Globus pallidus (tissue), 1 donor: ENCODE data around the gene BRWD1.

Source experiments
- DNase-seq: peaks from one replicate; pipeline ENCODE4 v3.0.0-alpha.2; 2015; ENCODE audit warnings: low spot score

BRWD1 gene

GRCh38 chr21:39313571-39314142, at the start of gene BRWD1:
Gene BRWD1, minus strand, starts transcription at chr21:39313632. Its CDS starts 141 bp downstream, at chr21:39313491.
- peak; percentile 80 for DNase-seq

- no peak for DNase-seq
Observed at GRCh38 chr21:39362733-39363132, 49.3 kb upstream of the BRWD1 start.

GRCh38 chr21:39359382-39359781, 46.0 kb upstream of the BRWD1 start:
- DNase-seq: no peak

- DNase-seq: no peak
Observed at GRCh38 chr21:39353295-39353694, 39.9 kb upstream of the BRWD1 start.

- DNase-seq: no peak
Observed at GRCh38 chr21:39350094-39351005, 36.9 kb upstream of the BRWD1 start.

GRCh38 chr21:39349211-39350093, 36.0 kb upstream of the BRWD1 start:
- peak; percentile 94 for DNase-seq

- peak; percentile 82 for DNase-seq
Observed at GRCh38 chr21:39348355-39349210, 35.2 kb upstream of the BRWD1 start, which contains the start of gene HMGN1. Gene HMGN1, minus strand, starts transcription at chr21:39349088. Its CDS starts 171 bp downstream, at chr21:39348917.

GRCh38 chr21:39348040-39348354, 34.6 kb upstream of the BRWD1 start:
- no peak for DNase-seq

- no peak for DNase-seq
Observed at GRCh38 chr21:39347537-39347936, 34.1 kb upstream of the BRWD1 start.

GRCh38 chr21:39346671-39347331, 33.4 kb upstream of the BRWD1 start:
- no peak for DNase-seq

GRCh38 chr21:39346206-39346605, 32.8 kb upstream of the BRWD1 start:
- no peak for DNase-seq

- no peak for DNase-seq
Observed at GRCh38 chr21:39345440-39345839, 32.0 kb upstream of the BRWD1 start.

GRCh38 chr21:39344848-39345247, 31.4 kb upstream of the BRWD1 start:
- no peak for DNase-seq

GRCh38 chr21:39341249-39341923, 28.0 kb upstream of the BRWD1 start:
- DNase-seq: no peak

- DNase-seq: no peak
Observed at GRCh38 chr21:39340687-39341086, 27.3 kb upstream of the BRWD1 start.

- DNase-seq: no peak
Observed at GRCh38 chr21:39339231-39339630, 25.8 kb upstream of the BRWD1 start.

GRCh38 chr21:39336457-39337008, 23.1 kb upstream of the BRWD1 start:
- DNase-seq: no peak

- DNase-seq: no peak
Observed at GRCh38 chr21:39334611-39335010, 21.2 kb upstream of the BRWD1 start.

- no peak for DNase-seq
Observed at GRCh38 chr21:39332175-39332574, 18.7 kb upstream of the BRWD1 start.

- no peak for DNase-seq
Observed at GRCh38 chr21:39330001-39330400, 16.6 kb upstream of the BRWD1 start.
